GM15510 (cell line): Measurements from ENCODE around the gene SLC7A14.

Experiments
- POLR2A ChIP-seq: IDR thresholded peaks from 3 replicates; pipeline ENCODE4 v1.6.1; 2011; ENCODE audit warnings: borderline replicate concordance; ENCODE audit not compliant: insufficient read length; ENCODE audit errors: extremely low read depth

Gene SLC7A14

GRCh38 chr3:170605490-170605889 is 19.6 kb upstream of the SLC7A14 start:
- TF ChIP-seq POLR2A = no peak

DNA sequence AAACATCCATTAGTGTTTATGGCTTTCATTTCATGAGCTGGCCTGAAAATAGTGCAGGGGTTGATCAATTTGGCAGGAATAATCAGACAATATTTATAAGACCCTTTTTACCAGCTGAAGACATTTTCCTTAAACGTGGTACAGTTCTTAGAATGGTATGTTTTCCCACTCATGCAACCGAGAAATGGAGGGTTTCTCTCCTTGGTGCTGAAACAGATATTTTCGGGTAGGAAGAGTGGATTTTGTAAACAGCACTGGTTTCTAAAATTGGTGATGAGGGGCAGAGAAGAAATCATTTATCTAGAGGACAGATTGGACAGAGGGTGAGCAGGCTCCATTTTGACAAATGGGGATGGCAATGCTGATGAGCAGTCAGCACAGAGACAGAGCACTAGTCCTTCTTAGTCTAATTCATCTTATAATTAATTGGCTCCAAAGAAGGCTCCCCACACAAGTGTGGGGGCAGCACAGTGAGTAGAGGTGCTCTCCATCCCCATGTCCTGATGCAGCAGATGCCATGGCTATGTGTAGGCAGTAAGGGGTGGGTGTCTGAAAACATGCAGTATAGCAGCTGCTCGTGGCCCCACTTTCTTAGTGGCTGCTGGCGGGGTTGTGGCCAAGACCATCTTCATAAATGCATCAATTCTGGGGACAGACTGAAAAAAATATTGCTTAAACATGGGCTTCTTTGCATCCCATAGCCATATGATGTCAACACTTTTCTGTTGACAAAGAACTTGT is 18.1 kb upstream of the SLC7A14 start:
- no peak for TF ChIP-seq POLR2A

DNA sequence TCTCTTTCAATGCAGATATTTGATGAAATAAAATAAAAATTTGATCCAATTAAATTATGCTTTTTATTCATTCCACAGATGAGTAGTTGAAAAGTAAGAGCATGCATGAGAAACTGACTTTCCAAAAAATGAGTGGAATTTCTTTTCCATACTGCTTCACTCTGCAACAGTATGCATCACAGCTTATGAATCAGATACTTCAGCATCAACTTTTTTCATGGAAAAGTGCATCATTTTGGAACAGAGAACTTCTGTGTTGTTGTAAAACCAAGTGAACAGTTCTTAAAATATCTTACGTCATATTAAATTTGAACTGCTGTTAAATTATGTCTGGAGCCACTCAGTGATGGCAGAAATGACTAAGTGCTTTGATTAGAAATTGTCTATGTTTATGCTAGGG is 16.7 kb upstream of the SLC7A14 start:
- no peak for TF ChIP-seq POLR2A

- no peak for TF ChIP-seq POLR2A
Observed at GRCh38 chr3:170600005-170600624, 14.2 kb upstream of the SLC7A14 start.

- TF ChIP-seq POLR2A = no peak
Observed at GRCh38 chr3:170599091-170599490, 13.2 kb upstream of the SLC7A14 start.

DNA sequence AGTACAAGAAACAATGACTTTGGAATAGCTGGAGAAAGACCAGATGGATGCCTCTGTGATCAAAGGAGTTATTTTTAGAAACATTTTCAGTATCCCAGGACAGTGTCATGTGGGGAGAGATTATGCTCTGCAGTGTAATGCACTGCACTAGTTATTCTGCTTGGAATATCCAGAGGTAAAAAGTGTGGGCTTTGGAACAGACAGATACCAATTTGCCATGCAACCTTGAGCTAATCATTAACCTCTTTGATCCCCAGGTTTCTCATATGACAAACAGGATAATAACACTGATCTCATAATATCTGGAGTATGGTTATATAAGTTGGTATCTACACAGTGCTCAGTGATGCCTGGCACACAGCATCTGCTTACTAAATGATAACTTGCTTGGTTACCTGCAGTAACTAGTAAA is 12.2 kb upstream of the SLC7A14 start:
- no peak for TF ChIP-seq POLR2A

GRCh38 chr3:170594528-170594927 is 8.7 kb upstream of the SLC7A14 start:
- TF ChIP-seq POLR2A = no peak

GRCh38 chr3:170593634-170594033 is 7.8 kb upstream of the SLC7A14 start:
- TF ChIP-seq POLR2A = no peak

DNA sequence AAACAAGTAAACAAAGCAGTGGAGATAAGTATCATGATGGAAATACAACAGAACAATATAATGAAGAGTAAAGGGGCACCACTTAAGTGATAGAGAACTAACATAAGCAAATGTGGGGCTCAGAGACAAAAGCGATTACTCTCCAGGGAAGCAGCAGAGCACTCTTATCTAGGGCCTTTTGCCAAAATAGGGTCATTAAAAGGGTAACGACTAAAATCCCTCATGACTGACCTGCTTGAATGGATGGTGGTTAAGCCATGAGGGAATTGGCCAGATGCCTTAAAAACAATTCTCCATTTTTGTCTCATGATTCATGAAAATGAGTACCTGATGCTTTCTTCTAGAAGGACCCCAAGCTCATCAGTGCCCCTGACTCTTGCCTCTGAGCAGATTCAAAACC is 3.2 kb upstream of the SLC7A14 start:
- TF ChIP-seq POLR2A = no peak

DNA sequence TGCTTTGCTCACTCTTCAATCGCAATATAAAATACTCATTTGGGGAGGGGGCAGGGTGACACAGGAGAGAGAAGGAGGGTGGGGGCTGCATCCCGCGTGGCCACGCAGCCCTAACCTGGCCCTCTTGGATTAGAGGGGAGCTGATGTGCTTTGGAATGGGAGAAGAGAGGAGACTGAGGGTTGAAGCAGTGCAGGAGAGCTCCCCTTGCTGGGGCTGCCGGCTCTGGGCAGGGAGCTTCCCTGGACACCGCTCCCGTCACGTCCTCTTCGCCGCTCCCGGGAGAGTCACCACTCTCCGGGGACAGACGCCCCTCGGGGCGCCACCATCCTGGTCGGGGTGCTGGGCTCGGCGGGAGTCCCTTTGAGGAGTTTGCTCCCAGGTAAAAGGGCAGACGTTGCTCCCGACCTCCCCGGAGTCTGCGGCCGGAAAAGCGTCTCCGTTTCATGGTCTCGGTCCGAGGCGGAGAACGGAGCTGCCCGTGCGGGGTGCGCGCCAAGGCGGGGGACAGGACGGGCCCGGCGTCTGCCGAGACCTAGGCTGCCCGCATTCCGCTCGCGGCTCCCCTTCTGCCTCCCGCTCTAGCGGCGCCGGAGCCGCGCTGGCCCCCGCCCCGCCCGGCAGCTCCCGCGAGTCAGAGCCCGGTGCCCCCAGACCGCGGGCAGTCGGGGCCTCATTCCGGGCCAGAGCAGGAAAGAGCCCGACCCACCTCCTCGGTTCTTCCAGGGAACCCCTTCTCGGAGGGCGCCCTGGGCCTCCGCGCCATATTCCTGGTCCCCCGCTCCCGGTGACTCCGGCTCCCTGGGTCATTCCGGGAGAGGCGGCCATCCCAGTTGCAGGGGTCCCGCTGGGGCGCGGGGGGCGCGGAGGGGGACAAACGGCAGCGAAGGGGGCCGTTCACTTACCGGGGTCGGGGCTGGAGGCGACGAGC is 603 bp downstream of the SLC7A14 start:
- no peak for TF ChIP-seq POLR2A

DNA sequence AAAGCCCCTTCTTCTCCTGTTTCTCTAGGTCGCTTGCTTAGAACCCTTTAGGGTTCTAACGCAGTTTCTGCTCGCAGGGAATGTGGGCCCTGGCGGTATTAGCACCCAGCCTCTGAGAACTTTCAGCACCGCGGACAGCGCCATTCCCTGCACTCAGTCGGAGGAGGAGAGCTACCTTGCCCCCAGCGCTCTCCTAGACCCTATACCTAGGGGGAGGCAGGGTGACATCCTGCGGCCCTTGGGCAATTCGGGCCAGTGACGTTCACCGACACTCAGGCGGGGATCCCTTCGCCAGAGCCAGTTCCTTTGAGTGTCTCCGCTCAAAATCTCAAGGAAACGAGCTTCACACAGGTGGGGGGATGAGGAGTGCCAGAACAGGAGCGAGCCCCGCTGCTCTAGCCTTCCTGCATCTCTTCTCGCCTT is 1.3 kb downstream of the SLC7A14 start:
- no peak for TF ChIP-seq POLR2A

DNA sequence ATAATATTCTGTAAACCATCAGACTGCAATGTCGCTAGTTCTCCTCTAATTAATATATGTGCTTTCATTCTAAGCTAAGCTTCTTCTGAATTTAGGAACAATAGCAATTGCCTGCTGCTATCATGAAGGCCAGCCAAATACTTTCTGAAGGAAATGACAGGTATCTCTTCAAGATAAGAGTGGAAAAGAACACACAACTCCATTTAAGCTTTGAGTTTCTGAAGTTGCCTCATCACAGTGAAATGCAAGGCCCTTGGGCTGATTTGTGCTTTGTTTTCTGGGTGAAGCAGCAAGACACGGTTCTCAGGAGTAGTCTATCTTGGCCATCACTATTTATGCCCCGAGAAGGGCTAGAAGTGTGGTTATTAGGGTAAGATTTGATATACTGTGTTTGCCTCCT is 6.2 kb downstream of the SLC7A14 start:
- TF ChIP-seq POLR2A = no peak

- TF ChIP-seq POLR2A = no peak
Observed at GRCh38 chr3:170572665-170573253, 13.1 kb downstream of the SLC7A14 start.

- TF ChIP-seq POLR2A = no peak
Observed at GRCh38 chr3:170566413-170566812, 19.5 kb downstream of the SLC7A14 start.

DNA sequence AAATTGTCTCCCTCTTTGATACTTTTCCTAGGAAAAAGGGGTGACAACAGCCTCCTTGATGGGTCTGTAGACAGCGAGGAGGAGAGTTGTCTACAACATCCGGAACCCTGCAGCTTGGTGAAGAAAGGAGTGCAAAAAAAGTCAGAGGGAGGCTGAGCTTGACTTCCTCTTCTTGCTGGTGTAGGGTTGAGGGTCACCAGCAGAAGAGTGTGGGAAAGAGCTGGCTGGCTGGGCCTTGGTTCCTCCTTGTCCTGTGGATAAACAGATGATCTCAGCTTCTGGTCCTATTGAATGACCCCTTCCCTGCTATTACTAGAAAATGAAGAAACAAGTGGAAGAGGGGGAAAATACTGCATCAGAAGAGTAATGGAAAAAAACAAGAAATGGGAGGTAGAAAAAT is 20.4 kb downstream of the SLC7A14 start:
- TF ChIP-seq POLR2A = no peak
